Islet of Langerhans (tissue), 1 donor: ENCODE measurements around the gene NFKBIL1.

ENCODE experiments used
- FAIRE-seq: peaks from one replicate; lab custom pipeline; 2011; peaks lifted over from hg19 to GRCh38; lab: Jason Lieb, UNC

Gene NFKBIL1

DNA sequence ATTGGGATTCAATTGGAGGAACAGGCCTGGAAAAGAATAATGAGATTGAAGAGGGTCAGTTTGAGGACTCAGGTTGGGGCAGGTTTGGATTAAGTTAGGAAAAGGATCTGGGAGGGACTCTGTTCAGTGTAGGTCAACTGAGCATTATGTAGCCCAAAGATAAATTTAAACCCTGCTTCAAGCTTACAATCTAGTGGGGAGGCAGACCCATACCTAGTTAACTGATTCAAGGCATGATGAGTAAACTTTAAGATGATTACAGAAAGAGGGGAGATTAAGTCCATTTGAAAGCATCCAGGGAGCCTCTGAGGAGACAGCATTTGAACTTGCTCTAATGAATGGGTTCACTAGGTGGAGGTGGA is 13.3 kb downstream of the NFKBIL1 start:
- no peak for FAIRE-seq

DNA sequence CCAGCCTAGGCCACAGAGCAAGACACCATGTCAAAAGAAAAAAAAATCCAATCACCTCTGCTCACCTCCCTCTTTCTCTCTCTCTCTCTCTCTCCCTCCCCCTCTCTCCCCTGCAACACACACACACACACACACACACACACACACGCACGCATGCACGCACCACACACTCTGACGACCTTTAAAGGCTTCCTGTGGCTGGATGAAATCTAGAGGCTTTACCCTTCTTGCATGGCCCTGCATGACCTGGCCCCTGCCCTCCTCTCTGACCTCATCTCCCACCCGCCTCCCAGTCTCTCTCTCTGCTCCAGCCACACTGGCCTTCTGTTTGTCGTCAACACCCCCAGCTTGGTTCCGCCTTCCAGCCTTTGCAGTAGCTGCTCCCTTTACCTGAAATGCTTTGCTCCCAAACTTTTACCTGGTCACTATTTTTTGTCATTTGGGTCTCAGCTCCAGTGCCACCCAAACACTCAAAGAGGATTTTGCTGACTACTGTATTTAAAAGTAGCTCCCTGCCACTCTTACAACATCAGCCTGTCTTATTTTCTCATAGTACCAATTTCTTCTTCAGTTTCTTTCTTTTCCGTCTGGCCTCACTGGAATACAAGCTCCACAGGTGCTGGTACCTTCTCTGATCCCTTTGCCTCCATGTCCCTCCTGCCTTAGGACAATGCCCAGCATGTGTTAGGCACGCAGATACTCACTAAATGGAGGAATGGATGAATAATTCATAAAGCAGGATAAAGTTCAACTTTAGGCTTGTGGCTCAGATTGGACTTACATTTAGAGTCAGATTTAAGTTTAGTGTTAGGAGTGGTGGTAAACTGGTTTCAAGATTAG is 20.3 kb downstream of the NFKBIL1 start:
- FAIRE-seq: no peak

DNA sequence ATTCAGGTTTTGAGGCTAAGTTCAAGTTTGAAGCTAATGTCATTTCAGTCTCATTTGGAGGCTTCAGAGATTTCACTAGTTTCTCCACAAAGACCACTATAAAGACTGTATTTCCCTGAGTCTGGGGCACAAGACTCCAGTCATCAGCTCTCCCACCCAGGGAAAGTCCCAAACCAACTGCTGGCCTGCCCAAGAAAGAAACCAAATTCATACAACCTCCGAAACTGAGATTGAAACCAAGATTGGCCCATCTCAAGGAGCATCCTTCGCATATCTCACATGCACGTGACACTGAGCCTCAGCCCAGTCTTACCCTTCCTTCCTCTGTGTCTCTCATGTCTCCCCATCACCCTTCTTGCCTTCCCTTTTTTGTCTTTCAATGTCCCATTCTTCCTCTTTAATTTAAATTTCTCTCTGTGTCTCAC is 21.1 kb downstream of the NFKBIL1 start:
- FAIRE-seq: no peak

DNA sequence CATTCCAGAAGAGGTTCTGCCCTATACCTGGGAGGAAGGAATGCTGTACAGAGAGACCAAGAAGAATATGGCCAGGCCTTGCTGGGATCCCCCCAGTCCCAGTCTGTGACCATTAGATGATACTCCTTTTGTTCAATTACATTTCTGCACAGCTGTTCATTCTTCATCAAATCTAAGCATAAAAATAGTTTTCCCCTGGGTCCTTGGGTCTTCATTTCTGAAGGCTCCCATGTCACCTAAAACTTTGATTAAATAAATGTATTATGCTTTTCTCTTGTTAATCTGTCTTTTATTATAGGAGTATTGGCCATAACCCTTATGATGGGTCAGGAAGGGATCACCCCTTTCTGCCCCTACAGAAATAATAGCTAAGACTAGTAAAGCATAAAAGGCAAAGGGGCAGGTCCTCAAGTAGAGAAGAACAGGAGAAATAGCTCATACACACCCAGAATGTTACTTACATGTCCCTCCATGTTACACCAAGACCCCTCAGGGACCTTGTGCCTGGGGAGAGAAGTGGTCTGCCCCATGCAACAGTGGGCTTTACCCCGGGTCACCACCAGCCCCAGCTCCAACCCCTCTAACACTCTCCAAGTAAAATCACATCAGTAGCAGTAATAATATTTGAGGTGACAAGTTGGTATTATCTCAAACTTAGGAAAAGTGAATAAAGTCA is 22.6 kb downstream of the NFKBIL1 start:
- FAIRE-seq: no peak

DNA sequence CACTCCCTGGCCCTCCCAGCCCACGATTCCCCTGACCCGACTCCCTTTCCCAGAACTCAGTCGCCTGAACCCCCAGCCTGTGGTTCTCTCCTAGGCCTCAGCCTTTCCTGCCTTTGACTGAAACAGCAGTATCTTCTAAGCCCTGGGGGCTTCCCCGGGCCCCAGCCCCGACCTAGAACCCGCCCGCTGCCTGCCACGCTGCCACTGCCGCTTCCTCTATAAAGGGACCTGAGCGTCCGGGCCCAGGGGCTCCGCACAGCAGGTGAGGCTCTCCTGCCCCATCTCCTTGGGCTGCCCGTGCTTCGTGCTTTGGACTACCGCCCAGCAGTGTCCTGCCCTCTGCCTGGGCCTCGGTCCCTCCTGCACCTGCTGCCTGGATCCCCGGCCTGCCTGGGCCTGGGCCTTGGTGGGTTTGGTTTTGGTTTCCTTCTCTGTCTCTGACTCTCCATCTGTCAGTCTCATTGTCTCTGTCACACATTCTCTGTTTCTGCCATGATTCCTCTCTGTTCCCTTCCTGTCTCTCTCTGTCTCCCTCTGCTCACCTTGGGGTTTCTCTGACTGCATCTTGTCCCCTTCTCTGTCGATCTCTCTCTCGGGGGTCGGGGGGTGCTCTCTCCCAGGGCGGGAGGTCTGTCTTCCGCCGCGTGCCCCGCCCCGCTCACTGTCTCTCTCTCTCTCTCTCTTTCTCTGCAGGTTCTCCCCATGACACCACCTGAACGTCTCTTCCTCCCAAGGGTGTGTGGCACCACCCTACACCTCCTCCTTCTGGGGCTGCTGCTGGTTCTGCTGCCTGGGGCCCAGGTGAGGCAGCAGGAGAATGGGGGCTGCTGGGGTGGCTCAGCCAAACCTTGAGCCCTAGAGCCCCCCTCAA is 24.9 kb downstream of the NFKBIL1 start, which contains the start of gene LTA:
Gene LTA (plus strand): TSS at position 249 of the 871 bp plus-strand sequence. CDS start 454 bp downstream, at position 703.
- FAIRE-seq: no peak

DNA sequence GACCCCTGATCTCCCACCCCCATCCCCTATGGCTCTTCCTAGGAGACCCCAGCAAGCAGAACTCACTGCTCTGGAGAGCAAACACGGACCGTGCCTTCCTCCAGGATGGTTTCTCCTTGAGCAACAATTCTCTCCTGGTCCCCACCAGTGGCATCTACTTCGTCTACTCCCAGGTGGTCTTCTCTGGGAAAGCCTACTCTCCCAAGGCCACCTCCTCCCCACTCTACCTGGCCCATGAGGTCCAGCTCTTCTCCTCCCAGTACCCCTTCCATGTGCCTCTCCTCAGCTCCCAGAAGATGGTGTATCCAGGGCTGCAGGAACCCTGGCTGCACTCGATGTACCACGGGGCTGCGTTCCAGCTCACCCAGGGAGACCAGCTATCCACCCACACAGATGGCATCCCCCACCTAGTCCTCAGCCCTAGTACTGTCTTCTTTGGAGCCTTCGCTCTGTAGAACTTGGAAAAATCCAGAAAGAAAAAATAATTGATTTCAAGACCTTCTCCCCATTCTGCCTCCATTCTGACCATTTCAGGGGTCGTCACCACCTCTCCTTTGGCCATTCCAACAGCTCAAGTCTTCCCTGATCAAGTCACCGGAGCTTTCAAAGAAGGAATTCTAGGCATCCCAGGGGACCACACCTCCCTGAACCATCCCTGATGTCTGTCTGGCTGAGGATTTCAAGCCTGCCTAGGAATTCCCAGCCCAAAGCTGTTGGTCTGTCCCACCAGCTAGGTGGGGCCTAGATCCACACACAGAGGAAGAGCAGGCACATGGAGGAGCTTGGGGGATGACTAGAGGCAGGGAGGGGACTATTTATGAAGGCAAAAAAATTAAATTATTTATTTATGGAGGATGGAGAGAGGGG is 26.1 kb downstream of the NFKBIL1 start:
- FAIRE-seq: no peak

DNA sequence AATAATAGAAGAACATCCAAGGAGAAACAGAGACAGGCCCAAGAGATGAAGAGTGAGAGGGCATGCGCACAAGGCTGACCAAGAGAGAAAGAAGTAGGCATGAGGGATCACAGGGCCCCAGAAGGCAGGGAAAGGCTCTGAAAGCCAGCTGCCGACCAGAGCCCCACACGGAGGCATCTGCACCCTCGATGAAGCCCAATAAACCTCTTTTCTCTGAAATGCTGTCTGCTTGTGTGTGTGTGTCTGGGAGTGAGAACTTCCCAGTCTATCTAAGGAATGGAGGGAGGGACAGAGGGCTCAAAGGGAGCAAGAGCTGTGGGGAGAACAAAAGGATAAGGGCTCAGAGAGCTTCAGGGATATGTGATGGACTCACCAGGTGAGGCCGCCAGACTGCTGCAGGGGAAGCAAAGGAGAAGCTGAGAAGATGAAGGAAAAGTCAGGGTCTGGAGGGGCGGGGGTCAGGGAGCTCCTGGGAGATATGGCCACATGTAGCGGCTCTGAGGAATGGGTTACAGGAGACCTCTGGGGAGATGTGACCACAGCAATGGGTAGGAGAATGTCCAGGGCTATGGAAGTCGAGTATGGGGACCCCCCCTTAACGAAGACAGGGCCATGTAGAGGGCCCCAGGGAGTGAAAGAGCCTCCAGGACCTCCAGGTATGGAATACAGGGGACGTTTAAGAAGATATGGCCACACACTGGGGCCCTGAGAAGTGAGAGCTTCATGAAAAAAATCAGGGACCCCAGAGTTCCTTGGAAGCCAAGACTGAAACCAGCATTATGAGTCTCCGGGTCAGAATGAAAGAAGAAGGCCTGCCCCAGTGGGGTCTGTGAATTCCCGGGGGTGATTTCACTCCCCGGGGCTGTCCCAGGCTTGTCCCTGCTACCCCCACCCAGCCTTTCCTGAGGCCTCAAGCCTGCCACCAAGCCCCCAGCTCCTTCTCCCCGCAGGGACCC is 27.0 kb downstream of the NFKBIL1 start:
- no peak for FAIRE-seq

DNA sequence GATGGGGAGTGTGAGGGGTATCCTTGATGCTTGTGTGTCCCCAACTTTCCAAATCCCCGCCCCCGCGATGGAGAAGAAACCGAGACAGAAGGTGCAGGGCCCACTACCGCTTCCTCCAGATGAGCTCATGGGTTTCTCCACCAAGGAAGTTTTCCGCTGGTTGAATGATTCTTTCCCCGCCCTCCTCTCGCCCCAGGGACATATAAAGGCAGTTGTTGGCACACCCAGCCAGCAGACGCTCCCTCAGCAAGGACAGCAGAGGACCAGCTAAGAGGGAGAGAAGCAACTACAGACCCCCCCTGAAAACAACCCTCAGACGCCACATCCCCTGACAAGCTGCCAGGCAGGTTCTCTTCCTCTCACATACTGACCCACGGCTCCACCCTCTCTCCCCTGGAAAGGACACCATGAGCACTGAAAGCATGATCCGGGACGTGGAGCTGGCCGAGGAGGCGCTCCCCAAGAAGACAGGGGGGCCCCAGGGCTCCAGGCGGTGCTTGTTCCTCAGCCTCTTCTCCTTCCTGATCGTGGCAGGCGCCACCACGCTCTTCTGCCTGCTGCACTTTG is 28.0 kb downstream of the NFKBIL1 start, which contains the start of gene TNF:
Gene TNF (plus strand): TSS at position 231 of the 567 bp plus-strand sequence. CDS start 177 bp downstream, at position 408.
- no peak for FAIRE-seq

DNA sequence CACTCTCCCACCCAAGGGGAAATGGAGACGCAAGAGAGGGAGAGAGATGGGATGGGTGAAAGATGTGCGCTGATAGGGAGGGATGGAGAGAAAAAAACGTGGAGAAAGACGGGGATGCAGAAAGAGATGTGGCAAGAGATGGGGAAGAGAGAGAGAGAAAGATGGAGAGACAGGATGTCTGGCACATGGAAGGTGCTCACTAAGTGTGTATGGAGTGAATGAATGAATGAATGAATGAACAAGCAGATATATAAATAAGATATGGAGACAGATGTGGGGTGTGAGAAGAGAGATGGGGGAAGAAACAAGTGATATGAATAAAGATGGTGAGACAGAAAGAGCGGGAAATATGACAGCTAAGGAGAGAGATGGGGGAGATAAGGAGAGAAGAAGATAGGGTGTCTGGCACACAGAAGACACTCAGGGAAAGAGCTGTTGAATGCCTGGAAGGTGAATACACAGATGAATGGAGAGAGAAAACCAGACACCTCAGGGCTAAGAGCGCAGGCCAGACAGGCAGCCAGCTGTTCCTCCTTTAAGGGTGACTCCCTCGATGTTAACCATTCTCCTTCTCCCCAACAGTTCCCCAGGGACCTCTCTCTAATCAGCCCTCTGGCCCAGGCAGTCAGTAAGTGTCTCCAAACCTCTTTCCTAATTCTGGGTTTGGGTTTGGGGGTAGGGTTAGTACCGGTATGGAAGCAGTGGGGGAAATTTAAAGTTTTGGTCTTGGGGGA is 28.7 kb downstream of the NFKBIL1 start:
- no peak for FAIRE-seq

DNA sequence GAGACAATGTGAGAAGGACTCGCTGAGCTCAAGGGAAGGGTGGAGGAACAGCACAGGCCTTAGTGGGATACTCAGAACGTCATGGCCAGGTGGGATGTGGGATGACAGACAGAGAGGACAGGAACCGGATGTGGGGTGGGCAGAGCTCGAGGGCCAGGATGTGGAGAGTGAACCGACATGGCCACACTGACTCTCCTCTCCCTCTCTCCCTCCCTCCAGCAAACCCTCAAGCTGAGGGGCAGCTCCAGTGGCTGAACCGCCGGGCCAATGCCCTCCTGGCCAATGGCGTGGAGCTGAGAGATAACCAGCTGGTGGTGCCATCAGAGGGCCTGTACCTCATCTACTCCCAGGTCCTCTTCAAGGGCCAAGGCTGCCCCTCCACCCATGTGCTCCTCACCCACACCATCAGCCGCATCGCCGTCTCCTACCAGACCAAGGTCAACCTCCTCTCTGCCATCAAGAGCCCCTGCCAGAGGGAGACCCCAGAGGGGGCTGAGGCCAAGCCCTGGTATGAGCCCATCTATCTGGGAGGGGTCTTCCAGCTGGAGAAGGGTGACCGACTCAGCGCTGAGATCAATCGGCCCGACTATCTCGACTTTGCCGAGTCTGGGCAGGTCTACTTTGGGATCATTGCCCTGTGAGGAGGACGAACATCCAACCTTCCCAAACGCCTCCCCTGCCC is 29.6 kb downstream of the NFKBIL1 start:
- FAIRE-seq: no peak

DNA sequence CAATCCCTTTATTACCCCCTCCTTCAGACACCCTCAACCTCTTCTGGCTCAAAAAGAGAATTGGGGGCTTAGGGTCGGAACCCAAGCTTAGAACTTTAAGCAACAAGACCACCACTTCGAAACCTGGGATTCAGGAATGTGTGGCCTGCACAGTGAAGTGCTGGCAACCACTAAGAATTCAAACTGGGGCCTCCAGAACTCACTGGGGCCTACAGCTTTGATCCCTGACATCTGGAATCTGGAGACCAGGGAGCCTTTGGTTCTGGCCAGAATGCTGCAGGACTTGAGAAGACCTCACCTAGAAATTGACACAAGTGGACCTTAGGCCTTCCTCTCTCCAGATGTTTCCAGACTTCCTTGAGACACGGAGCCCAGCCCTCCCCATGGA is 30.2 kb downstream of the NFKBIL1 start:
- FAIRE-seq: no peak

DNA sequence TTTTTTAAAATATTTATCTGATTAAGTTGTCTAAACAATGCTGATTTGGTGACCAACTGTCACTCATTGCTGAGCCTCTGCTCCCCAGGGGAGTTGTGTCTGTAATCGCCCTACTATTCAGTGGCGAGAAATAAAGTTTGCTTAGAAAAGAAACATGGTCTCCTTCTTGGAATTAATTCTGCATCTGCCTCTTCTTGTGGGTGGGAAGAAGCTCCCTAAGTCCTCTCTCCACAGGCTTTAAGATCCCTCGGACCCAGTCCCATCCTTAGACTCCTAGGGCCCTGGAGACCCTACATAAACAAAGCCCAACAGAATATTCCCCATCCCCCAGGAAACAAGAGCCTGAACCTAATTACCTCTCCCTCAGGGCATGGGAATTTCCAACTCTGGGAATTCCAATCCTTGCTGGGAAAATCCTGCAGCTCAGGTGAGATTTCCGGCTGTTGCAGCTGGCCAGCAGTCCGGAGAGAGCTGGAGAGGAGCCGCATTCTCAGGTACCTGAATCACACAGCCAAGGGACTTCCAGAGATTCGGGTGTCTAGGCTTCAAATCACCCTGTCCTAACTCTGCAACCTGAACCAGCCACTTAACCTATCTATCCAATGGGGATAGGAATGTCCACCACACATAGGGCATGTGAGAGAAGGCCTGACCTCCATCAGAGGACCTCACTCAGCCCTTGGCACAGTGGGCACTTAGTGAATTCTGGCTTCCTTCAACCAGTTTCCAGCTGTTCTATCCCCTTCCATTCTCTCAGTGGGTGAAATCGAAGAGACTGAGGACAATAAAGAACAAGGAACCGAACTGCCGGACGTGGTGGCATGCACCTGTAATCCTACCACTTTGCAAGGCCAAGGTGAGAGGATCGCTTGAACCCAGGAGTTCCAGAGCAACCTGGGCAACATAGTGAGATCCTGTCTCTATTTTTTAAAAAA is 31.0 kb downstream of the NFKBIL1 start:
- no peak for FAIRE-seq

DNA sequence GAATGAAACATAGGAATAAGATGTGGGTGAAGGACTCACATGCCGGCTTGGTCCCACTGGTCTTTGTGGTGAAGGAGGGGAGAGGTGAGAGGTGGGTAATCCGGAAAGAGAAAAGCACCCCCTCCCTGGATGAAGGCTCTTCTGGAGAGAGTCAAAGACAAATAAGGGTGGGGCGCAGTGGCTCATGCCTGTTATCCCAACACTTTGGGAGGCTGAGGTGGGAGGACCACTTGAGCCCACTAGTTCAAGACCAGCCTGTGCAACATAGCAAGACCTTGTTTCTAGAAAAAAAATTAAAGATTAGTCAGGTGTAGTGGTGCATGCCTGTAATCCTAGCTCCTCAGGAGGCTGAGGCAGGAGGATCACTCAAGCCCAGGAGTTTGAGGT is 31.7 kb downstream of the NFKBIL1 start:
- FAIRE-seq: no peak

DNA sequence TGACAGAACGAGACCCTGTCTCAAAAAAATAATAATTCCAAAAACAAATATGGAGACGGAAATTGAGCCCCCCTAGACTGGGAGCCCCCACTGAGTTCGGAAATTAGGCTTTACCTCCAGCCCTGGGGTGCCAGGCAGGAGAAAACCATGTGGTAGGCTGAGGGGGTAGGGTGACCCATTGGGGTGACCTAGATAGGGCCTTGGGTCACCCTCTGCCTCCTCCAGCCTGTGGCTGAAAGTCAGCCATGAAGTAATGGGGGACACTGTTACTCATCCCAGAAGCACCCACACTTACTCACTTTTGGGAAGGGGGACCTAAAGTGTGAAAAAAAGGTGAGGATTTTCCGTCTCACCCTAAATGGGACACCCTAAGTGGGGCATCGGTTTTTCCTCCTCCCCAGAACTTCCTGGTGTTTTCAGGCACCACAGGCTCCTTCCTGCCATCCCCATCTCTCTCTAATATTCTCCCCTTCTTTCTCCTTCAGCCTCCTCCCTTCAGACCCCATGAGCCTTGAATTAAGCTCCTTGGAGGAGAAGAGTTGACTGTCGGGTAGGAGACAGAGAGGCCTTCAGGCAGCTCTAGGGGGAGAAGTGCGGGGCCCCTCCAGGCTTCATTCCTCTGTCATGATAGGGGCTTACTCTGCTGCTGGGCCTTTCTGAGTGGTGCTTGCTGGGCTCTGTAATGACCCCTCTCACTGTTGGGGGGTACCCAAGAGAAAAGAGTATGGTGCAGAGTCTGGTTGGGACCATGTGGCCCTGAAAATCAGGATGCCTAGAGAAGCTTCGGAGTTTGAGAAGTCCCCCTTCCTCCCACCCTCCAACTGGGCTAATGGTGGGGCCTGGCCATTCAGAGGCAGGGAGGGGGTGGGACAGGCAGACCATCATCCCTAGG is 32.4 kb downstream of the NFKBIL1 start:
- no peak for FAIRE-seq

DNA sequence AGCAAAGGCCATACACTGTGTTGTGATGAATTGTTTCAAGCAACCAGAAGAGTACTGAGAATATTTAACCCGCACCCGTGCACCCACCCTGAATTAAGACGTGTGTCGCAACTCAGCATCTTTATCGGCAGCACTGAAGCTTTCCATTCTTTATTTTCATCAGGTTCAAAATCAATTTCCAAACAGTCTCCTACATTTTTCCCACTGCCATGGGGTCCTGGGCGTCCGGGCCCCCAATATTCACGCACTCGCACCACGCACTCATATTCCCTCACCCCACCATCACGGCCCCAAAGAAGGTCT is 33.0 kb downstream of the NFKBIL1 start:
- FAIRE-seq: no peak

DNA sequence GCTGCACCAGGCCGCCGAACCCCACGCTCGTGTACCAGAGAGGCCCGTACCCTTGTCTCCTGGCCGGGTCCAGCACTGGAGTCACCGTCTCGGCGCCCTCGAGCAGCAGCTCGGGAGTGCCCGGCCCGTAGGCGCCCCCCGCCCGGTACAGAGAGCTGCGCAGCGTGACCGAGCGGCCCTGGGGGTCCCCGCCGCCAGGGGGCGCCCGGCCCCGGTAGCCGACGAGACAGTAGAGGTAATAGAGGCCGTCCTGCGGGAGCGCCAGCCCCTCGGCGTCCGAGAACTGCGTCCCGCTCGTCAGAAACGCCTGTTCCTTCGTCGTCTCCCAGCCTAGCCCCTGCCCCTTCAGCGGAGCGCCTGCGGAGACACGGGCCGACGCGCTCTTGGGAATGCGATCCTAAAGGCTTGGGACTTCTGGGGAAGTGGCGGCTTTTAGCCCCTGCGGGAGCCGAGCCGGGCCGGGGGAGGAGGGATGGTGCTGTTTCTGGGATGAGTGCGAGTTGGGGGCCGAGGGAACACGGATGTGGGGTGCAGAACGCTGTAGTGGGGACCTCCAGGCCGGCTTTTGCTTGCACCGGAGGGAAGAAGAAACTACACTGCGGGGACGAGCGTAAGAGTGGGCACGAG is 33.5 kb downstream of the NFKBIL1 start:
- FAIRE-seq: no peak
